HG02610 (cell line): ENCODE measurements around the gene GINS2.

Experiments used
- ATAC-seq: cut with Tn5 transposase; IDR thresholded peaks from one replicate; pipeline ENCODE4 v1.9.1; 2021; ENCODE audit warnings: mild to moderate bottlenecking, moderate library complexity; ENCODE audit not compliant: unreplicated experiment

The GINS2 gene

DNA sequence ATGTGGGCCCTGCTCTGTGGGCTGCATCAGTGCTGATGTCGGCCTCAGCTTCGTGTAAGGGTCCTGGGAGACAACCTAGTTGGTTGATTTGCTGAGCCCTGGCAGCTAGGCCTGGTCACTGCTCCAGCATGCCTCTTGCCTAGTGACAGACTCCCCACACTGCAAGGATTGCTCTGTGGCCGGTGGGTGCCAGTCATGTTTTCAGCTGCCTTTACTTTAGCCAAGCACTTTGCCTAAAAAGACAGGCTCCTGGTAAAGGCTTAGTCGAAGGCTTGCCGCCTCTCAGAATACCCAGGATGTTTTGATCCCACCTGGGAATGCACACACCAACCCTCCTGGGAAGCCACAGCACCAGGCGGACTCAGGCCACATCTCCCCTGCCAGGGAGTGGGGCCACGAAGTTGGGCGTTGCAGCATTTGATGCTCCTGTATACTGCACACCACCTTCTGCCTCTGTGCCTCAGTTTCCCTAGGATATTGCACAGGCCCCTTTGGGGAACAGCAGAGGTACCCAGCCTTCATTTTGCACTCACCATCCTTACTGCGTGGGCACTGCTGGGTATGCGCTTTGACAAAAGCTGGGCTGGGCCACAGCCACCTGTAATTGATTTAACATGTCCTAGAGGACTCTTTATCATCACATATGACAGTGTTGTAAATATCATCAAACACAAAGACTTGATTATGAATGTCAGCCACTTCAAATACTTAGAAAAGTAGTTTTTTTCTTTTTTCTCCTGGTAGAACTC lies 19.9 kb downstream of the GINS2 start:
- ATAC-seq: no peak

GRCh38 chr16:85667841-85668413 lies 20.8 kb downstream of the GINS2 start:
- ATAC-seq: no peak

DNA sequence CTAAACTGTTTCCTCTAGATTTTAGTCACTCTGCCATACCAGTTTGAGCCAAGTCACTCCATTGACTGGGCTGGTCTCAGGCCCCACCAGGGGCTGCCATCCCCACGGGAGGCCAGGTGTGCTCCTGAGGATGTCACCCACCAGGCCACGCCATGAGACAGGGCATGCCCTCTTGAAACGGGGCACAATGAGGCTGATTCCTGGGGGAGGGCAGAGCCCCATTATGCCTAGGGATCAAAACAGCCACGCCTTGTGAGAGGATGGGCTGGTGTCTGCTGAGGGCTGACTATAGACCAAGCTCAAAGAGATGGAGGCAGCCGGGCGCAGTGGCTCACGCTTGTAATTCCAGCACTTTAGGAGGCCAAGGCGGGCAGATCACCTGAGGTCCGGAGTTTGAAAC lies 21.5 kb downstream of the GINS2 start:
- ATAC-seq: no peak

GRCh38 chr16:85665929-85666328 lies 22.8 kb downstream of the GINS2 start:
- ATAC-seq: no peak

DNA sequence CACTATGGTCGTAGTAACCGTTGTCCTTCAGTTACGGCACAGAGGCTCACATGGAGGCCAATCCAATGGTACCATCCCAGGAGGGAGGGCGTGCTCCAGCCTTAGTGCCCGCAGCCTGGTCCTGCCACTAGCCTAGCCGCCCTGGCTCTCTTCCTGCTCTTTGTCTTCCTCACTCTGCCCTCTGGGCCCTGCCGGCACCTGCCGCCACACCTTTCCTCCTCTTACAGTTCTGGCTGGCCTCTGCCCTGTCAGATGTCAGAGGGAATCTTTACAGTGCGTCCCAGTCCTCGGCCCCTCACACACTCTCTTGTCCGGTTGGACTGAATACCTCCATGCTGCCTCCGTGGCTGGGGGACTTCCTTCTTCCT lies 23.4 kb downstream of the GINS2 start:
- ATAC-seq: no peak

- no peak for ATAC-seq
Observed at GRCh38 chr16:85664580-85665372, 24.0 kb downstream of the GINS2 start.

DNA sequence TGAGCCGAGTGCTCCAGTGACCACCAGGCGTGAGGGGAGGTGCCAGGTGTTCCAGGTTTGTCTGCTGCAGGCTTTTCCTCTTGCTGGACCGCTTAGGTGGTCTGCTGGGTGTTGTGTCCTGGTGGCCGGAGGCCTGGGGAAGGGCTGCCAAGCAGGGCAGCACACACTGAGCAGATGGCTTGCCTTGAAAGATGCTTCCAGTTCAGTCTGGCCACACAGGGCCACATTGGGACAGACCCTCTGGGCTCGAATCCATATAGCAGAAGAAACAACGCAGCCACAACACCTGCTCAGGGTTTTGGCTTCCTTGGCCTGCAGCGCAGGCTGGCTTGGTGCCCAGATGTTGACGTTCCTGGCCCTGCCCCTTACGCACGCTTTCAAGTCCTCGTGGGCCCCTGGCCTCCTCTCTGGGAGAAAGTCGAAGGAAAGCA lies 24.8 kb downstream of the GINS2 start:
- ATAC-seq: no peak

- no peak for ATAC-seq
Observed at GRCh38 chr16:85662976-85663830, 25.6 kb downstream of the GINS2 start.

DNA sequence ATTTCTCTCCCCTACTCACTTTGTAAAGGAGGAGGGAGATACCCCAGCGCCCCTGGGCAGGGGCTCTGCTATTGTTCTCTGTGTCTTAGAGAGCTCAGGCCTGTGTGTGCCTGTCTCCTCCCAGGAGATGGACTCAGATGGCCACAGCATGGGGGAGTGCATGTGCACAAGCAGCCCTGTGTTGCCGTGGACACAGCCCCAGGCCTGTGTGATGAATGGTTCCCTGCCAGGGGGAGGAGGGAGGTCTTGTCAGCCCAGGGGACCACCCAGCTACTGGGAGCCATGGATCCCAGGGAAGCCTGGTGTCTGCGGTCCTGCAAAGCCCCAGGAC lies 26.3 kb downstream of the GINS2 start:
- no peak for ATAC-seq

- no peak for ATAC-seq
Observed at GRCh38 chr16:85661740-85662481, 26.8 kb downstream of the GINS2 start.

DNA sequence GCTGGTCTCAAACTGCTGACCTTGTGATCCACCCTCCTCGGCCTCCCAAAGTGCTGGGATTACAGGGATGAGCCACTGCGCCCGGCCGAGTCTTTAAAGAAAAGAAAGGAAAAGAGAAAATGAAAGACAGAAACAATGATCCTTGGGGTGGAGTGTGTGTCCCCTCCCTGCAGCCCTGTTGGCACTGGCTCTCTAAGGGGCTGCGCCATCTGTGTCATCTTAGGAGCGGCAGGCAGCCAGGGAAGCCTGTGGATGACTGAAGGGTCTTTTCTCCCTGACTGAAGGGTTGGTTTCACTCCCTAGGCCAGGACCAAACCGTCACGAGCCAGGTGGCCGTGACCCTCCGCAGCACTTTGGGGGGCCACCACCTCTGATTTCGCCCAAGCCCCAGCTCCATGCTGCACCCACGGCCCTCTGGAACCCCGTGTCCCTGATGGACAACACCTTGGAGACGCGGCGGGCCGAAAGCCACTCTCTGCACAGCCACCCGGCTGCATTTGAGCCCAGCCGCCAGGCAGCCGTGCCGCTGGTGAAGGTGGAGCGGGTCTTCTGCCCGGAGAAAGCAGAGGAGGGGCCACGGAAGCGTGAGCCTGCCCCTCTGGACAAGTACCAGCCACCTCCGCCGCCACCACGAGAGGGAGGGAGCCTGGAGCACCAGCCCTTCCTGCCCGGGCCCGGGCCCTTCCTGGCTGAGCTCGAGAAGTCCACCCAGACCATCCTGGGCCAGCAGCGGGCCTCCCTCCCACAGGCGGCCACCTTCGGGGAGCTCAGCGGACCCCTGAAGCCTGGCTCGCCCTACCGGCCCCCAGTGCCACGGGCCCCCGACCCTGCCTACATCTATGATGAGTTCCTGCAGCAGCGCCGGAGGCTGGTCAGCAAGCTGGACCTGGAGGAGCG lies 27.7 kb downstream of the GINS2 start:
- no peak for ATAC-seq

DNA sequence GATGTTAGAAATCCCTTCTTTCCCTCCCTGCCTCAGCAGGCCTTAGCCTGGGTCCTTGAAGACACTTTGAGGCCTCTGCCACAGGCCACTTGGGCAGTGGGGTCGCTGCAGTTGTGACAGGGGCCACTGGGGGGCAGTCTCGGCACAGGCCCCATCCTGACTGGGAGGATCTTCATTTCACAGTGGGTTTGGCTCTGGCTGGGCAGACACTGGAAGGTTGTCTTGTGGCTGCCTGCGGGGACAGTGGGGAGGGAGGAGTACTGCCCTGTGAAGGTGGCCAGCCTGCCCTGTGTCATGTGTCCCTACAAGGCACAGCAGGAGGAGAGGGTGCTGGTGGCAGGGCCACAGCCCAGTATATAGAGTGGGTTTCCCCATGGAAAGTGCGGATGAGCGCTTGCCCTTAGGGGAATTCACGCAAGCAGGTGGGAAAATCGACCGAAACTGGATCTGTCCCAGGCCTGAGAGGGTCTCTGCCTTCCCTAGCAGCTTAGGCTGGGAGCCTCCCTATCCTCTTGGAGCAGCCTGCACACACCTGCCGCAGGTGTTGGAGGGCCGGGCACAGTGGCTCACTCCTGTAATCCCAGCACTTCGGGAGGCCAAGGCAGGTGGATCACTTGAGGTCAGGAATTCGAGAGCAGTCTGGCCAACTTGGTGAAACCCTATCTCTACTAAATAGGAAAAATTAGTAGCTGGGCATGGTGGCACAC lies 28.8 kb downstream of the GINS2 start:
- ATAC-seq: no peak

GRCh38 chr16:85659336-85659735 lies 29.4 kb downstream of the GINS2 start:
- ATAC-seq: no peak

DNA sequence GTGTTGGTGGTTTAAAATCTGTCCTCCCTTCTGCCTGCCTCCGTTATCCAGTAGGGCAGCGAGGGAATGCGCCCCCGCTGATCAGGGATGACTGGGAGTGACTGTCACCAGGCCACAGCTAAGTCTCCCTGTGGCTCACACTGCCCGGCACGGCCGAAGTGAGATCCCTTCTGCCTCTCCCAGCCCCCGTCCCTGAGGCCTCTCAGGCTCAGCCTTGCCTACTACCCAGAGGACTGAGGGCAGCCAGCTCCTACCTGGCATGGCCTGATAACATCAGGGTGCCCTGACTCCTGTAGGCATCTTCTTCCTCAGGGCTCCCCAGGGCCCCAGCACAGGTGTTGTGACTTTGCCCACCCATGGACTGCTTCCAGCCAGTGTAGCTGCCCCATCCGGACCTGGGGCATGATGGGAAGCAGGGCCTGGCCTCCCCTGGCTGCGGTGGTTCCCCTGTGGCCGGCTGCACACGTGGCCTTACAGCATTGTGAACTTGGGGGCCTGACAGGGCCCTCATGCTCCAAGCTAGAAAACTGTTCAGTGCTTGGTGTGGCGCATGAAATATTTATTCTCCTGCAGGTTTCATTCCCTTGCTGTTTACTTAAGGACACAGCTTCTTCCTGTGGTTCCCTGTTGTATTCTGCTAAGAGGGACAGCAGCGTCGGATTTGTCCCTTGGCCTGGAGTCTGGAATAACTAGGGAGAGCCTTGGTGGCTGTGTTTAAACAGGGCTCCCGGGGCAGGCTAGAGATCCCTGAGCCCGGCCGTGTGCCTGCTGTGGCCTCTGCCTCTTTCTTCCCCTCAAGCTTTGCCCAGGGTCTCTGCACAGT lies 30.0 kb downstream of the GINS2 start:
- no peak for ATAC-seq

- ATAC-seq: no peak
Observed at GRCh38 chr16:85657996-85658395, 30.8 kb downstream of the GINS2 start.

- ATAC-seq: no peak
Observed at GRCh38 chr16:85657267-85657650, 31.5 kb downstream of the GINS2 start.

GRCh38 chr16:85656351-85657266 lies 32.1 kb downstream of the GINS2 start:
- no peak for ATAC-seq
